ENCODE data around the gene CABLES2.

The CABLES2 gene

GRCh38 chr20:62386383-62387218 is 20.5 kb downstream of the CABLES2 start, which contains the start of gene RPS21:
TSS of gene RPS21 (plus strand) at chr20:62387103. CDS start at chr20:62387339, 236 bp downstream.
- Histone ChIP-seq H2BK120ac (ENCODE audit: insufficient read depth, low read length, poor library complexity) (peak within 1 kb of the TSS; percentile 67), H3K14ac (ENCODE audit: low read length) (peak within 1 kb of the TSS; percentile 82), H3K79me1 (ENCODE audit: low read length) (peaks cover 12% of the 10 kb centered on the region)

DNA sequence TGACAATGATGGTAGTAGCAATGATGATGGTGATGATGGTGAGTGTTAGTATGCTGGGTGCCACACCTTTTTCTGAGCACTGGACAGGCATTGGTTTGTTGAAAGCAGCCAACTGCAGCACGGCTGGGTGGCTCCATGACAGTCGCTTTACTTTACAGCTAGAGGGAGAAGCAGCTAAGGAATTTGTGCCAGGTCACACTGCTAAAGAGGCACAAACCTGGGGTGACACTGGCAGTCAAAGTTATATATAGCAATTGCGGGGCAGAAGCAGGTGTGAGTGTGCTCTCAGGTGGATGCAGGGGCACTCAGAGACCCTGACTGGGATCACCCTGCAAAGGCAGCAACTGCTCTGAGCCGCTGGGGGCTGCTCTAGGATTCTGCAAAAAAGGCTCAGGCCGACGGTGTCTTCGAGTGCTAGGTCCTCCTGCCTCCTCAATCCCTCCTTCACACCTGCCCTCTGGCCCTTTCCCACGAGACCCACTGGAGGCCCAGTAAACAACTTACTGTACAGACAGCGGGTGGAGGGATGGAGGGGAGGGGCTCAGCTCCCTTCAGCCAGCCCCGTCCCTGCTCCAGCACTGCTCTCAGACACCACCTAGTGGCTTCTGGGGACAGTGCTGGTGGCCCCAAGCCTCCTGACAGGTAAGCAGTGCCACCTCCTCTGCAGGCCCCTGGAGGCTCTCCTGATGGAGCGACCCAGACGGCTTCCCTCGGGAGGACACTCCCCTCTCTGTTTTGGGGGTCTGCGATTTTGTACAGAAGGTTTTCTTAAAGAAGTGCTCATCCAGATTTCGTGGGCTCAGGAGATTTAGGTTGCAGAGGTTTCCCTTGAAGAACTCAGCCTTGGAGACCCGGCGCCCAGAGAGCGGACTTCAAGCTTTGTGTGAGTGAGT is 24.5 kb downstream of the CABLES2 start:
- no peak overlapping the region for H2AK5ac ChIP-seq (ENCODE audit: low read length)
- H3K4me2 ChIP-seq (ENCODE audit: low read length) = no peak overlapping the region
- H3K36me3 ChIP-seq (ENCODE audit: control insufficient read depth in 1 of 2, insufficient read depth in 2 of 2, low read length in 2 of 2) = peaks cover under 1 to 6% of the 10 kb centered on the region in 2 experiments
- peaks cover 26% of the 10 kb centered on the region for H3K79me1 ChIP-seq (ENCODE audit: low read length)
- H3K9ac ChIP-seq (ENCODE audit: low read length) = no peak overlapping the region
- peaks cover 14 to 22% of the 10 kb centered on the region in 2 experiments for H3K4me1 ChIP-seq (ENCODE audit: control insufficient read depth in 1 of 2, insufficient read depth in 2 of 2, low read length in 2 of 2)
- no peak overlapping the region for H3K14ac ChIP-seq (ENCODE audit: low read length)
- H2AFZ ChIP-seq (ENCODE audit: insufficient read depth, low read length, poor library complexity) = no peak overlapping the region
- DNase-seq = peak; percentile 86 to 90
- H2BK120ac ChIP-seq (ENCODE audit: insufficient read depth, low read length, poor library complexity) = no peak overlapping the region
- no peak overlapping the region for H3K4me3 ChIP-seq (ENCODE audit: low read depth, low read length)
- H3K23ac ChIP-seq (ENCODE audit: low read length) = no peak overlapping the region
- no peak overlapping the region for H3K18ac ChIP-seq (ENCODE audit: low read length)
- no peak overlapping the region for H2BK5ac ChIP-seq (ENCODE audit: low read depth, low read length, poor library complexity)
- H3K4ac ChIP-seq (ENCODE audit: low read depth, low read length) = no peak overlapping the region
- no peak overlapping the region for H4K12ac ChIP-seq (ENCODE audit: low read depth, low read length)
- no peak overlapping the region for H2BK12ac ChIP-seq (ENCODE audit: low read length)
- WGBS (ENCODE audit: extremely low coverage, insufficient coverage, insufficient read length) = no CpG with 5 or more reads among the region's 18 CpGs
- H4K8ac ChIP-seq (ENCODE audit: low read depth, low read length) = no peak overlapping the region
- H3K9me3 ChIP-seq (ENCODE audit: insufficient read depth, low read depth, low read length) = no peaks in the 10 kb centered on the region
- H3K27me3 ChIP-seq (ENCODE audit: insufficient read depth, low read length) = no peaks in the 10 kb centered on the region
- peaks cover 18% of the 10 kb centered on the region for H3K79me2 ChIP-seq (ENCODE audit: control insufficient read depth, insufficient read depth, low read length, poor library complexity)
- no peak overlapping the region for H3K27ac ChIP-seq (ENCODE audit: low read depth, low read length)
- H4K91ac ChIP-seq (ENCODE audit: low read depth, low read length) = no peak overlapping the region

More at GRCh38 chr20:62386383-62387218, 20.5 kb downstream of the CABLES2 start, which contains the start of gene RPS21:
- Histone ChIP-seq H4K12ac (ENCODE audit: low read depth, low read length) (peak within 1 kb of the TSS; percentile 61), H2BK12ac (ENCODE audit: low read length) (no peak within 1 kb of the TSS), H3K27ac (ENCODE audit: low read depth, low read length) (peak within 1 kb of the TSS; percentile 7), H3K18ac (ENCODE audit: low read length) (peak within 1 kb of the TSS; percentile 74), H3K4me1 (ENCODE audit: control insufficient read depth in 1 of 2, insufficient read depth in 2 of 2, low read length in 2 of 2) (peaks cover 4 to 10% of the 10 kb centered on the region in 2 experiments), H2BK5ac (ENCODE audit: low read depth, low read length, poor library complexity) (peak within 1 kb of the TSS; percentile 39), H3K9ac (ENCODE audit: low read length) (peak within 1 kb of the TSS; percentile 99), H3K23ac (ENCODE audit: low read length) (no peak within 1 kb of the TSS), H3K27me3 (ENCODE audit: insufficient read depth, low read length) (no peaks in the 10 kb centered on the region), H2AK5ac (ENCODE audit: low read length) (peak within 1 kb of the TSS; percentile 79), H3K4me3 (ENCODE audit: low read depth, low read length) (peak within 1 kb of the TSS; percentile 93), H3K79me2 (ENCODE audit: control insufficient read depth, insufficient read depth, low read length, poor library complexity) (peaks cover 14% of the 10 kb centered on the region), H2AFZ (ENCODE audit: insufficient read depth, low read length, poor library complexity) (peak within 1 kb of the TSS; percentile 53), H3K4ac (ENCODE audit: low read depth, low read length) (peak within 1 kb of the TSS; percentile 96), H3K9me3 (ENCODE audit: insufficient read depth, low read depth, low read length) (no peaks in the 10 kb centered on the region), H4K8ac (ENCODE audit: low read depth, low read length) (peak within 1 kb of the TSS; percentile 93), H4K91ac (ENCODE audit: low read depth, low read length) (peak within 1 kb of the TSS; percentile 80), H3K36me3 (ENCODE audit: control insufficient read depth in 1 of 2, insufficient read depth in 2 of 2, low read length in 2 of 2) (peaks cover 37 to 43% of the 10 kb centered on the region in 2 experiments), H3K4me2 (ENCODE audit: low read length) (peak within 1 kb of the TSS; percentile 91)
- WGBS (ENCODE audit: extremely low coverage, insufficient coverage, insufficient read length) = no CpG with 5 or more reads among the region's 83 CpGs
- peak; percentile 87 to 93 for DNase-seq

GRCh38 chr20:62381842-62382241 is 25.2 kb downstream of the CABLES2 start:
- H2BK120ac ChIP-seq (ENCODE audit: insufficient read depth, low read length, poor library complexity) = no peak overlapping the region

DNA sequence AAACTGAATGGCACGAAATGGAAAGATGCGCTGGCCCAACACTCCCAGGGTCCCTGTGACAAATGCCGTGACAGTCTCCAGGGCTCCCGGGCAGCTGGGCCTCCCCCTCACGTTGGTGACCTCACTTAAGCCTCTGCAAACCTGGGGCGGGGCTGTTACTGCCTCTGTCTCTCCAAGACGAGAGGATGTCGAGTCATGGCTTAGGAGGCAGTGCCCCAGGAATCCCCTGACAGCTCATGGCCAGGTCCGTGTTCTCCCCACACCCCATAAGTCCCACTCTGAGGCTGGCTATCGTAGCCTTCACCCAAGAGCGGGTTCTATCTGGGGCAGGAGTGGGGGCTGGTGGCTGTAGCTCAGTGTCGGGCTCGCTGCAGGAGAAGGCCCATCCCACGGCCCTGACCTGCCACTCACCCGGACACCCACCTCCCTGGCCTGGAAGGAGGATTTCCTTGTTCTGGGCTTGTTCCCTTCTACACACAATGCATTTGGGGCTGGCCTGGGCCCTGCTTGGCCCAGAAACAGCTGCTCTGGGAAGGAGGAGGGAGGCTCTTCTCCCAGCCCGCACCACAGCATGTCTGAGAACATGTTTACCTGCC is 25.8 kb downstream of the CABLES2 start:
- no peak overlapping the region for H2BK12ac ChIP-seq (ENCODE audit: low read length)
- H4K12ac ChIP-seq (ENCODE audit: low read depth, low read length) = no peak overlapping the region
- H3K79me2 ChIP-seq (ENCODE audit: control insufficient read depth, insufficient read depth, low read length, poor library complexity) = peaks cover 10% of the 10 kb centered on the region
- peaks cover 28% of the 10 kb centered on the region for H3K79me1 ChIP-seq (ENCODE audit: low read length)
- H4K91ac ChIP-seq (ENCODE audit: low read depth, low read length) = no peak overlapping the region
- no peaks in the 10 kb centered on the region for H3K27me3 ChIP-seq (ENCODE audit: insufficient read depth, low read length)
- no peak overlapping the region for H3K23ac ChIP-seq (ENCODE audit: low read length)
- H2BK5ac ChIP-seq (ENCODE audit: low read depth, low read length, poor library complexity) = no peak overlapping the region
- H3K9me3 ChIP-seq (ENCODE audit: insufficient read depth, low read depth, low read length) = no peaks in the 10 kb centered on the region
- no peak for DNase-seq
- H3K4me3 ChIP-seq (ENCODE audit: low read depth, low read length) = no peak overlapping the region
- H3K14ac ChIP-seq (ENCODE audit: low read length) = no peak overlapping the region
- H3K9ac ChIP-seq (ENCODE audit: low read length) = peak overlapping the region; percentile 14
- H3K27ac ChIP-seq (ENCODE audit: low read depth, low read length) = no peak overlapping the region
- H2AK5ac ChIP-seq (ENCODE audit: low read length) = peak overlapping the region; percentile 13
- H3K18ac ChIP-seq (ENCODE audit: low read length) = no peak overlapping the region
- H2AFZ ChIP-seq (ENCODE audit: insufficient read depth, low read length, poor library complexity) = no peak overlapping the region
- no CpG with 5 or more reads among the region's 16 CpGs for WGBS (ENCODE audit: extremely low coverage, insufficient coverage, insufficient read length)
- no peak overlapping the region for H3K4me2 ChIP-seq (ENCODE audit: low read length)
- no peak overlapping the region for H4K8ac ChIP-seq (ENCODE audit: low read depth, low read length)
- H3K4me1 ChIP-seq (ENCODE audit: control insufficient read depth in 1 of 2, insufficient read depth in 2 of 2, low read length in 2 of 2) = peaks cover 23 to 32% of the 10 kb centered on the region in 2 experiments
- H3K36me3 ChIP-seq (ENCODE audit: control insufficient read depth in 1 of 2, insufficient read depth in 2 of 2, low read length in 2 of 2) = peaks cover 0 to 6% of the 10 kb centered on the region in 2 experiments
- no peak overlapping the region for H2BK120ac ChIP-seq (ENCODE audit: insufficient read depth, low read length, poor library complexity)
- H3K4ac ChIP-seq (ENCODE audit: low read depth, low read length) = no peak overlapping the region

More at GRCh38 chr20:62381842-62382241, 25.2 kb downstream of the CABLES2 start:
- Histone ChIP-seq H4K12ac (ENCODE audit: low read depth, low read length) (no peak overlapping the region), H3K79me2 (ENCODE audit: control insufficient read depth, insufficient read depth, low read length, poor library complexity) (peaks cover 14% of the 10 kb centered on the region), H3K4ac (ENCODE audit: low read depth, low read length) (no peak overlapping the region), H2BK12ac (ENCODE audit: low read length) (no peak overlapping the region), H3K4me2 (ENCODE audit: low read length) (no peak overlapping the region), H2BK5ac (ENCODE audit: low read depth, low read length, poor library complexity) (no peak overlapping the region), H4K91ac (ENCODE audit: low read depth, low read length) (no peak overlapping the region), H2AK5ac (ENCODE audit: low read length) (no peak overlapping the region), H3K36me3 (ENCODE audit: control insufficient read depth in 1 of 2, insufficient read depth in 2 of 2, low read length in 2 of 2) (peaks cover 0 to 6% of the 10 kb centered on the region in 2 experiments), H3K14ac (ENCODE audit: low read length) (no peak overlapping the region), H3K4me1 (ENCODE audit: control insufficient read depth in 1 of 2, insufficient read depth in 2 of 2, low read length in 2 of 2) (peaks cover 19 to 28% of the 10 kb centered on the region in 2 experiments), H2AFZ (ENCODE audit: insufficient read depth, low read length, poor library complexity) (no peak overlapping the region), H3K79me1 (ENCODE audit: low read length) (peaks cover 30% of the 10 kb centered on the region), H4K8ac (ENCODE audit: low read depth, low read length) (no peak overlapping the region), H3K18ac (ENCODE audit: low read length) (no peak overlapping the region), H3K27me3 (ENCODE audit: insufficient read depth, low read length) (no peaks in the 10 kb centered on the region), H3K9ac (ENCODE audit: low read length) (peak overlapping the region; percentile 14), H3K27ac (ENCODE audit: low read depth, low read length) (no peak overlapping the region), H3K4me3 (ENCODE audit: low read depth, low read length) (no peak overlapping the region), H3K9me3 (ENCODE audit: insufficient read depth, low read depth, low read length) (no peaks in the 10 kb centered on the region), H3K23ac (ENCODE audit: low read length) (no peak overlapping the region)
- no CpG with 5 or more reads among the region's 6 CpGs for WGBS (ENCODE audit: extremely low coverage, insufficient coverage, insufficient read length)
- no peak for DNase-seq
